Mesendoderm (in vitro differentiated cells): ENCODE measurements around the gene UCMA. TPM values are rescaled to one million over a fixed set of nuclear protein-coding genes. Genes with fewer than 3 reads are reported as not detected.
"Not testable (repeated sequence)": the region's sequence is repeated elsewhere in the genome, so short reads cannot be mapped to it uniquely, and the experiment has no call there.

Experiments
- DNase-seq: peaks from one replicate; pipeline ENCODE4 v3.0.0; 2013
- H2AK5ac ChIP-seq: 2 replicates; pipeline ENCODE4 v1.6.1; 2013; ENCODE audit warnings: low read length, inconsistent platforms
- H2BK120ac ChIP-seq: 2 replicates; pipeline ENCODE4 v1.6.1; 2013; ENCODE audit warnings: low read depth, mild to moderate bottlenecking, low read length, moderate library complexity, mixed read lengths
- H2BK15ac ChIP-seq: replicated peaks from 2 replicates; pipeline ENCODE4 v1.6.1; 2013; ENCODE audit warnings: low read depth, mild to moderate bottlenecking, moderate library complexity
- H2BK5ac ChIP-seq: 2 replicates; pipeline ENCODE4 v1.6.1; 2013; ENCODE audit warnings: low read length, inconsistent platforms
- H3K18ac ChIP-seq: 2 replicates; pipeline ENCODE4 v1.6.1; 2013; ENCODE audit warnings: mild to moderate bottlenecking, low read length, mixed read lengths
- H3K23ac ChIP-seq: one replicate; pipeline ENCODE4 v1.6.1; 2013; ENCODE audit warnings: low read length
- H3K27ac ChIP-seq: 2 replicates; pipeline ENCODE4 v1.5.1; 2013; ENCODE audit warnings: low read depth, mild to moderate bottlenecking, inconsistent platforms, low read length, moderate library complexity
- H3K27me3 ChIP-seq: 2 replicates; pipeline ENCODE4 v1.6.1; 2013; ENCODE audit warnings: low read length, control low read depth, mild to moderate bottlenecking, inconsistent platforms; ENCODE audit not compliant: insufficient read depth, poor library complexity
- H3K36me3 ChIP-seq: 2 replicates; pipeline ENCODE4 v1.6.1; 2013; ENCODE audit warnings: low read length, inconsistent platforms; ENCODE audit not compliant: control insufficient read depth, insufficient read depth
- H3K4ac ChIP-seq: one replicate; pipeline ENCODE4 v1.6.1; 2013; ENCODE audit warnings: low read depth, mild to moderate bottlenecking, low read length, moderate library complexity
- H3K4me1 ChIP-seq: 2 replicates; pipeline ENCODE4 v1.6.1; 2013; ENCODE audit warnings: low read depth, low read length, inconsistent platforms; ENCODE audit not compliant: control insufficient read depth
- H3K4me2 ChIP-seq: 2 replicates; pipeline ENCODE4 v1.6.1; 2013; ENCODE audit warnings: low read length
- H3K4me3 ChIP-seq: 2 replicates; pipeline ENCODE4 v1.5.1; 2013; ENCODE audit warnings: mild to moderate bottlenecking, low read length
- H3K56ac ChIP-seq: one replicate; pipeline ENCODE4 v1.6.1; 2013; ENCODE audit warnings: low read length
- H3K79me1 ChIP-seq: 2 replicates; pipeline ENCODE4 v1.6.1; 2013; ENCODE audit warnings: low read length, inconsistent platforms
- H3K79me2 ChIP-seq: 2 replicates; pipeline ENCODE4 v1.6.1; 2013; ENCODE audit warnings: mild to moderate bottlenecking, low read length; ENCODE audit not compliant: control insufficient read depth, insufficient read depth
- H3K9ac ChIP-seq: 2 replicates; pipeline ENCODE4 v1.6.1; 2013; ENCODE audit warnings: low read length, inconsistent platforms
- H4K5ac ChIP-seq: one replicate; pipeline ENCODE4 v1.6.1; 2013; ENCODE audit warnings: low read length
- H4K8ac ChIP-seq: one replicate; pipeline ENCODE4 v1.6.1; 2013; ENCODE audit warnings: low read depth, mild to moderate bottlenecking, control low read depth, low read length, moderate library complexity
- WGBS: extraction: QIAGEN DNeasy Blood & Tissue Kit; methylation state at CpG from one replicate; pipeline ENCODE4 v1.1.7; 2013; ENCODE audit warnings: low lambda C conversion rate, missing lambda C conversion rate; ENCODE audit not compliant: insufficient coverage; ENCODE audit errors: extremely low coverage; 5-methylcytosine and 5-hydroxymethylcytosine counted together
- polyA plus RNA-seq, 2 experiments: library from polyadenylated mRNA; stranded (reverse); fragments of 200-250 nt; gene quantifications; one replicate each; pipeline ENCODE4 v1.2.3, GENCODE V29; 2013

UCMA gene, protein sequence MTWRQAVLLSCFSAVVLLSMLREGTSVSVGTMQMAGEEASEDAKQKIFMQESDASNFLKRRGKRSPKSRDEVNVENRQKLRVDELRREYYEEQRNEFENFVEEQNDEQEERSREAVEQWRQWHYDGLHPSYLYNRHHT
- 0.25 TPM for polyA plus RNA-seq (2013, experiment 1 of 2)
- 0.18 TPM for polyA plus RNA-seq (2013, experiment 2 of 2)

DNA sequence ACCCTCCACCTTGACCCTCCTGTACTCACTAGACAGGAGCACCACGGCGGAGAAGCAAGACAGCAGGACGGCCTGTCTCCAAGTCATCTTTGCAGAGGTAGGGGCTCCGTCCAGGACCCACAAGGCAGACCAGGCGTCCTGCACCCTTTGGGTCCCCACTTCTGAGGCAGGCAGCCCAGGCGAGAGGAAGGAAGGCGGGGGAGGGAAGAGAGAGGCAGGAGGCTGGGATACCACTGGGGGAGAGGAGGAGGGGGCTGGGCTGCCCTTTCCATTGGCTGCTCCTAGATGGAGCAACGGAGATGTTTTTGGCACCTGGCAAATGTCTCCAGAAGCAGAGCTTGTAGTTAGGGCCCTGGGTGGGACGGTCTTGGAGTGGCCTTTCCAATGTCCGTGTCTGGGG, at the start of gene UCMA:
UCMA (minus strand) TSS at position 203 of the 400 bp plus-strand sequence; CDS start at position 87, 116 bp downstream.
- Histone ChIP-seq H4K5ac (no peak within 1 kb of the TSS), H3K36me3 (no peaks in the 10 kb centered on the region), H4K8ac (no peak within 1 kb of the TSS), H2BK15ac (no peak within 1 kb of the TSS), H3K27ac (no peak within 1 kb of the TSS), H3K23ac (no peak within 1 kb of the TSS), H2BK5ac (no peak within 1 kb of the TSS), H2AK5ac (no peak within 1 kb of the TSS), H3K4me2 (no peak within 1 kb of the TSS), H3K9ac (no peak within 1 kb of the TSS), H3K18ac (no peak within 1 kb of the TSS), H3K4ac (no peak within 1 kb of the TSS), H3K79me1 (no peaks in the 10 kb centered on the region), H3K27me3 (no peaks in the 10 kb centered on the region), H3K4me1 (no peaks in the 10 kb centered on the region), H3K79me2 (no peaks in the 10 kb centered on the region), H2BK120ac (no peak within 1 kb of the TSS), H3K4me3 (no peak within 1 kb of the TSS), H3K56ac (no peak within 1 kb of the TSS)
- WGBS, result no CpG with 5 or more reads among the region's 10 CpGs
- no peak for DNase-seq

DNA sequence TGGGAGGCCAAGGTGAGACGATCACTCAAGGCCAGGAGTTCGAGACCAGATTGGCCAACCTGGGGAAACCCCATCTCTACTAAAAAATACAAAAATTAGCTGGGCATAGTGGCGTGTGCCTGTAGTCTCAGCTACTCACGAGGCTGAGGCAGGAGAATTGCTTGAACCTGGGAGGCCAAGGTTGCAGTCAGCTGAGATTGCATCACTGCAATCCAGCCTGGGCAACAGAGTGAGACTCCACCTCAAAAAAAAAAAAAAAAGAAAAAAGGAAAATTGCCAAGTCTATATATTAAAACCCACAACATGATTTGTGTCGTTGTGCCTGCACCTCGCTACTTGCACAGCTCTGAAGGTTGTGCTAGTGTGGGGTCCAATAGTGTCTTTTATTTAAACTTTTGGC, 48.2 kb upstream of the UCMA start:
- H2BK5ac ChIP-seq, result not testable (repeated sequence)

DNA sequence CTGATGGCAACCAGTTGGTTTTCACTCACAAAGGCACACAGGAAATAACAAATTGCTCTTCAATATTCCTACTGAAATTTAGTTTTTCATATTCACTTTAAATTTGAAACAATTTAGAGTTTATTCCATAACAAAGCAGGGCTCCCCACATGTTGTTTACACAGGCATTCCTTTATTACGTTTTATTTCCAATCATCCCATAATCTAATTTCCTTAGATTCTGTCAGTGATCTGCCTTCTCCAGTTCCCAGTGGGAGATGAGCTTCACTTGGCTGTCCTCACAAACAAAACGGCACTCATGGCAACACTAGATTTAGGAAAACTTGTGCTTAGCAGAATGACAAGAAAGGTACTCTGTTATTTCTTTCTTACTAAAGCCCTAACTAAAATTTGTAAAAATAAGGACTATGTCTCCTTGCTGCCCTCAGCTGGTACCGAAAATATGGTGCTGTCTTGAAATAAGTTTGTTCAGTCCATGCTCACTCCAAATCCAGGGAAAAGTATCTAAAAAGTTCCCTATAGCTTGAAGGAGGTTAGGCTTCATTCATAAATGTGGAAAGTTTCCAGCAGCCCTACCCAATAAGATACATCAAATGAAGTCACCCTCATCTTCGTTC, 42.7 kb upstream of the UCMA start:
- Histone ChIP-seq H3K36me3 (no peaks in the 10 kb centered on the region), H3K4me1 (peaks cover 3% of the 10 kb centered on the region), H3K4ac (no peak overlapping the region), H2BK15ac (no peak overlapping the region), H3K79me1 (no peaks in the 10 kb centered on the region), H3K79me2 (no peaks in the 10 kb centered on the region), H3K27ac (no peak overlapping the region), H4K8ac (no peak overlapping the region), H3K56ac (no peak overlapping the region), H3K4me2 (no peak overlapping the region), H2AK5ac (no peak overlapping the region), H3K18ac (no peak overlapping the region), H4K5ac (no peak overlapping the region), H3K9ac (no peak overlapping the region), H3K23ac (no peak overlapping the region), H2BK5ac (no peak overlapping the region), H3K27me3 (no peaks in the 10 kb centered on the region), H2BK120ac (no peak overlapping the region), H3K4me3 (no peak overlapping the region)
- DNase-seq, result no peak
- WGBS, result no CpG with 5 or more reads among the region's 4 CpGs

More for the DNA sequence above, 48.2 kb upstream of the UCMA start:
- not testable (repeated sequence) for H3K27ac ChIP-seq, H2BK120ac ChIP-seq, H3K79me1 ChIP-seq, H3K4ac ChIP-seq, H3K4me1 ChIP-seq, H4K5ac ChIP-seq, H2BK15ac ChIP-seq, H2AK5ac ChIP-seq, H4K8ac ChIP-seq, H3K36me3 ChIP-seq, H3K4me3 ChIP-seq, H3K27me3 ChIP-seq, H3K9ac ChIP-seq, DNase-seq, H3K56ac ChIP-seq, H3K18ac ChIP-seq, H3K4me2 ChIP-seq, H3K79me2 ChIP-seq, H3K23ac ChIP-seq
- WGBS, result no CpG with 5 or more reads among the region's 6 CpGs

DNA sequence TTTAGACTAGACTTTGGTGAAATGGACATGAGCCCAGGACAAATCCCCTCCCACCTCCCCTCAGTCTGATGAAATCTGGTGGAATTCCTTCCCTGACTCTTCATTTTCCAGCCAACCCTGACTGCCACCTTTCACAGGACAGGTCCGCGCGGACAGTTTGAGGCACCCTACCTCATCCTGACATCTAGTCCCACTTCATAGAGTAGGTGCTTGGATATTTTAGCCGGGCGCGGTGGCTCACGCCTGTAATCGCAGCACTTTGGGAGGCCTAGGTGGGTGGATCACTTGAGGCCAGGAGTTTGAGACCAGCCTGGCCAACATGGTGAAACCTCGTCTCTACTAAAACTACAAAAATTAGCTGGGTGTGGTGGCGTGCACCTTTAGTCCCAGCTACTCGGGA, 42.0 kb upstream of the UCMA start:
- not testable (repeated sequence) for H2AK5ac ChIP-seq, DNase-seq, H2BK120ac ChIP-seq, H3K4ac ChIP-seq, H3K18ac ChIP-seq, H3K79me2 ChIP-seq, H3K79me1 ChIP-seq, H3K56ac ChIP-seq, H4K8ac ChIP-seq, H4K5ac ChIP-seq, H3K4me2 ChIP-seq, H3K9ac ChIP-seq, H3K27me3 ChIP-seq, H3K27ac ChIP-seq, H3K23ac ChIP-seq, H3K4me1 ChIP-seq, H3K36me3 ChIP-seq, H3K4me3 ChIP-seq, H2BK5ac ChIP-seq, H2BK15ac ChIP-seq
- WGBS, result no CpG with 5 or more reads among the region's 11 CpGs

DNA sequence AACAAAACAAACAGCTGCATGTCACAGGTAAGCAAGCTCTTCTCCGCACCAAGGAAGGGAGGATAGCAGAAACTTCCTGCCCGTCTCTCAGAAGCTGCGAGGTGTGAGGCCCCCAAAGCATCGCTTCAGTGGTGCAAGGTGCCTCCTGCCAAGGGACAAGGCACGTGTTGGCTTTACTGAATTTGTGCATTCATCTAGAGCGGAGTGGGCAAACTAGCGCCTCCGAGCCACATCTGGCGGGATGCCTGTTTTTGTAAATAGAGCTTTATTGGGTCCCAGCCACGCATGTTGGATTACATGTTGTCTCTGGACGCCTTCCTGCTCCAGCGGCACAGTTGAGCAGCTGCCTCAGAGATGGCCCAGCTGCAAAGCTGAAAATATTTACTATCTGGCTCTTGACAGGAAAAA, 38.0 kb upstream of the UCMA start:
- Histone ChIP-seq H3K18ac (no peak overlapping the region), H3K27me3 (no peaks in the 10 kb centered on the region), H3K79me1 (no peaks in the 10 kb centered on the region), H3K4ac (no peak overlapping the region), H2BK120ac (no peak overlapping the region), H3K36me3 (no peaks in the 10 kb centered on the region), H4K8ac (no peak overlapping the region), H3K4me2 (no peak overlapping the region), H3K4me3 (no peak overlapping the region), H3K27ac (no peak overlapping the region), H3K23ac (no peak overlapping the region), H3K9ac (peak overlapping the region; percentile 25), H2BK5ac (no peak overlapping the region), H2AK5ac (no peak overlapping the region), H4K5ac (no peak overlapping the region), H3K56ac (peak overlapping the region; percentile 63), H2BK15ac (no peak overlapping the region), H3K79me2 (no peaks in the 10 kb centered on the region), H3K4me1 (peaks cover 4% of the 10 kb centered on the region)
- no peak for DNase-seq
- whole genome bisulfite sequencing, result no CpG with 5 or more reads among the region's 12 CpGs
